GM12878 (cell line): Measurements from ENCODE around the gene SLC25A41. TPM values are rescaled to one million over a fixed set of nuclear protein-coding genes. Genes with fewer than 3 reads are reported as not detected.

Experiments used
- ASH2L ChIP-seq: fragments of 300-600, 200-600 bp; sonication (generic); IDR thresholded peaks from 2 replicates; pipeline ENCODE4 v1.6.1; 2017; ENCODE audit warnings: low read depth, mild to moderate bottlenecking, borderline replicate concordance
- CEBPZ ChIP-seq: fragments of 150-350 bp; IDR thresholded peaks from 2 replicates; pipeline ENCODE4 v1.6.1; 2016; ENCODE audit warnings: low read depth, low read length
- POLR2AphosphoS2 ChIP-seq: IDR thresholded peaks from 2 replicates; pipeline ENCODE4 v1.6.1; 2011; ENCODE audit warnings: low read depth, mild to moderate bottlenecking, low read length, improper control_type of control experiment, moderate library complexity
- SREBF2 ChIP-seq: IDR thresholded peaks from 2 replicates; pipeline ENCODE4 v1.6.1; 2012; ENCODE audit warnings: mild to moderate bottlenecking, low read length
- ZNF592 ChIP-seq: fragments of 450-650 bp; IDR thresholded peaks from 2 replicates; pipeline ENCODE4 v1.6.1; 2017; ENCODE audit warnings: mild to moderate bottlenecking, moderate library complexity
- ZNF687 ChIP-seq: fragments of 450-650 bp; IDR thresholded peaks from 2 replicates; pipeline ENCODE4 v1.6.1; 2017; ENCODE audit warnings: mild to moderate bottlenecking, moderate library complexity
- polyA plus RNA-seq, 11 experiments: library from polyadenylated mRNA; depleted of rRNA in 4 of 11; unstranded in 6 of 11; stranded (reverse) in 5 of 11; fragments of >200 nt; fragmentation: Nextera tagmentation in 4 of 11; fragmentation: Illumina TruSeq in 1 of 11; extraction: Ambion mirVana in 4 of 11; extraction: Trizol in 1 of 11; gene quantifications; 1 replicate in 1 of 11; 2 replicates in 10 of 11; pipeline versions ENCODE4 v1.2.1 to v1.2.3, GENCODE V29; 2011 to 2016; ENCODE audit warnings: inconsistent platforms in 2 of 11, missing spikeins in 2 of 11, low read depth in 1 of 11
- total RNA-seq, 4 experiments: library from RNA; depleted of rRNA in 3 of 4; stranded (reverse); fragments of >200 nt in 3 of 4; fragmentation: Illumina TruSeq in 1 of 4; extraction: Trizol in 1 of 4; gene quantifications; 2 replicates each; pipeline versions ENCODE4 v1.2.1 to v1.2.3, GENCODE V29; 2013 to 2021

Gene SLC25A41
- total and polyA plus RNA-seq, 10 of the 15 experiments (the other 5 are each of a cell fraction or from before 2014, with no cell fraction given): 0.23 to 1.2 (median 0.43) TPM; not detected in 2

- TF ChIP-seq ZNF687: no peak
- no peak for TF ChIP-seq ASH2L
- no peak for TF ChIP-seq SREBF2
- no peak for TF ChIP-seq POLR2AphosphoS2
- no peak for TF ChIP-seq CEBPZ
- no peak for TF ChIP-seq ZNF592
Measured at GRCh38 chr19:6384381-6384780, 49.2 kb downstream of the SLC25A41 start (continued).
